Endothelial cell (in vitro differentiated cells): ENCODE data around the gene RNASE9. TPM values are rescaled to one million over a fixed set of nuclear protein-coding genes. Genes with fewer than 3 reads are reported as not detected.

ENCODE experiments used
- DNase-seq: peaks from one replicate; pipeline ENCODE4 v3.0.0; 2021; ENCODE audit warnings: low spot score
- H3K27ac Mint-ChIP-seq: one replicate; pipeline ENCODE4 v1.8.0; 2021; ENCODE audit warnings: mixed read lengths, inconsistent platforms; ENCODE audit not compliant: unreplicated experiment
- H3K27me3 Mint-ChIP-seq: one replicate; pipeline ENCODE4 v1.8.0; 2021; ENCODE audit warnings: mild to moderate bottlenecking, moderate library complexity, mixed read lengths, inconsistent platforms; ENCODE audit not compliant: unreplicated experiment
- H3K36me3 Mint-ChIP-seq: one replicate; pipeline ENCODE4 v1.8.0; 2021; ENCODE audit warnings: mild to moderate bottlenecking, low read depth, mixed read lengths, inconsistent platforms; ENCODE audit not compliant: unreplicated experiment
- H3K4me1 Mint-ChIP-seq: one replicate; pipeline ENCODE4 v1.8.0; 2021; ENCODE audit warnings: mild to moderate bottlenecking, mixed read lengths, inconsistent platforms; ENCODE audit not compliant: unreplicated experiment
- H3K4me3 Mint-ChIP-seq: one replicate; pipeline ENCODE4 v1.8.0; 2021; ENCODE audit warnings: mild to moderate bottlenecking, mixed read lengths, inconsistent platforms; ENCODE audit not compliant: unreplicated experiment
- H3K9me3 Mint-ChIP-seq: one replicate; pipeline ENCODE4 v1.8.0; 2021; ENCODE audit warnings: mixed read lengths, inconsistent platforms; ENCODE audit not compliant: unreplicated experiment
- CTCF ChIP-seq: fragments of 200-600 bp; sonication (generic); IDR thresholded peaks from one replicate; pipeline ENCODE4 v1.5.0; 2021; ENCODE audit warnings: antibody characterized with exemption; ENCODE audit not compliant: unreplicated experiment
- total RNA-seq: library from RNA; stranded (reverse); fragmentation: NEBNext Ultra II Directional; extraction: Animal tissue kit (Norgen Biotek cat#: 25700); gene quantifications from one replicate; pipeline ENCODE4 v1.2.1, GENCODE V29; 2021; ENCODE audit not compliant: unreplicated experiment

Gene RNASE9
- total RNA-seq, 1 donor from 2014 or later, result not detected

- H3K4me1 Mint-ChIP-seq, result no peaks in the 10 kb centered on the region
- no peak overlapping the region for H3K4me3 Mint-ChIP-seq
- no peaks in the 10 kb centered on the region for H3K27me3 Mint-ChIP-seq
- no peak for DNase-seq
- no peak for TF ChIP-seq CTCF
- no peak overlapping the region for H3K27ac Mint-ChIP-seq
- no peaks in the 10 kb centered on the region for H3K36me3 Mint-ChIP-seq
- no peaks in the 10 kb centered on the region for H3K9me3 Mint-ChIP-seq
These were observed 14.0 kb downstream of the RNASE9 start for GRCh38 chr14:20546877-20547276.

GRCh38 chr14:20539906-20540305, 20.9 kb downstream of the RNASE9 start:
- Mint-ChIP-seq H3K36me3 (no peaks in the 10 kb centered on the region), H3K4me3 (no peak overlapping the region)
- no peak for TF ChIP-seq CTCF

GRCh38 chr14:20530771-20531571, 29.9 kb downstream of the RNASE9 start:
- Mint-ChIP-seq H3K36me3 (no peaks in the 10 kb centered on the region), H3K4me3 (no peak overlapping the region), H3K27me3 (peaks cover 3% of the 10 kb centered on the region), H3K27ac (no peak overlapping the region), H3K9me3 (no peaks in the 10 kb centered on the region), H3K4me1 (peaks cover 14% of the 10 kb centered on the region)
- TF ChIP-seq CTCF, result peak; percentile 53
- peak; percentile 61 for DNase-seq

More at GRCh38 chr14:20539906-20540305, 20.9 kb downstream of the RNASE9 start:
- no peaks in the 10 kb centered on the region for H3K9me3 Mint-ChIP-seq
- no peaks in the 10 kb centered on the region for H3K4me1 Mint-ChIP-seq
- H3K27ac Mint-ChIP-seq, result no peak overlapping the region
- H3K27me3 Mint-ChIP-seq, result no peaks in the 10 kb centered on the region
- no peak for DNase-seq

- H3K36me3 Mint-ChIP-seq, result no peaks in the 10 kb centered on the region
- no peak for DNase-seq
These were observed 31.0 kb downstream of the RNASE9 start for GRCh38 chr14:20529806-20530205.

More at GRCh38 chr14:20529806-20530205, 31.0 kb downstream of the RNASE9 start:
- Mint-ChIP-seq H3K4me1 (peaks cover 14% of the 10 kb centered on the region), H3K27me3 (peaks cover 3% of the 10 kb centered on the region), H3K4me3 (no peak overlapping the region), H3K27ac (no peak overlapping the region), H3K9me3 (no peaks in the 10 kb centered on the region)
- no peak for TF ChIP-seq CTCF
